ENCODE data around the gene PHF13. TPM values are rescaled to one million over a fixed set of nuclear protein-coding genes. Genes with fewer than 3 reads are reported as not detected.

PHF13 gene
- polyA plus RNA-seq, 1 of the 3 experiments (the other 2 are of a cell fraction), result 8.5 TPM

- ChIA-PET CTCF (interaction anchor here (0.9 to 1.8 kb wide), 3 partner anchors 17 to 148 kb away, joined by 3 to 4 read pairs (median 4); partner anchors contain the start of genes KLHL21, NOL9 and TAS1R1), POLR2A (no interaction called here)
- Histone ChIP-seq H3K36me3 (replicated peaks in 1 of 2; ENCODE audit: control insufficient read depth in 1 of 2, insufficient read depth in 2 of 2, low read length in 1 of 2) (peaks cover 0 to 21% of the 10 kb centered on the region in 2 experiments), H3K4me1 (ENCODE audit: control insufficient read depth in 1 of 2, insufficient read depth in 2 of 2, low read depth in 1 of 2, low read length in 1 of 2) (peaks cover 8 to 17% of the 10 kb centered on the region in 2 experiments; a peak in 2 of 4 replicates), H3K4me2 (no peak overlapping the region), H3K9me2 (no peaks in the 10 kb centered on the region), H3K9ac (no peak overlapping the region), H3K4me3 (ENCODE audit: low read depth in 2 of 2, low read length in 1 of 2) (no peak overlapping the region), H3K27me3 (ENCODE audit: insufficient read depth) (no peaks in the 10 kb centered on the region), H3K79me2 (ENCODE audit: insufficient read depth) (peaks cover 27% of the 10 kb centered on the region), H4K20me1 (ENCODE audit: insufficient read depth) (no peaks in the 10 kb centered on the region), H2AFZ (ENCODE audit: low read depth) (no peak overlapping the region), H3K27ac (ENCODE audit: low read depth in 2 of 2, low read length in 1 of 2) (no peak overlapping the region), H3K9me3 (no peaks in the 10 kb centered on the region), H3F3A (replicated peaks; ENCODE audit: insufficient read depth) (no peaks in the 10 kb centered on the region)
- peak; percentile 5 for DNase-seq
- WGBS (ENCODE audit: low lambda C conversion rate), result 90% methylated on average over 12 of the region's 12 CpGs
- TF ChIP-seq PBX3 (IDR thresholded peaks at IDR 0.05) (no peak), EP300 (IDR thresholded peaks at IDR 0.05; ENCODE audit: borderline replicate concordance in 1 of 2, low read depth in 1 of 2, low read length in 1 of 2) (no peak), SMC3 (IDR thresholded peaks at IDR 0.05; ENCODE audit: low read depth, low read length) (no peak)
Observed at GRCh38 chr1:6585081-6585722, 28.3 kb upstream of the PHF13 start.

GRCh38 chr1:6585841-6586240 is 27.7 kb upstream of the PHF13 start:
- no peak overlapping the region for H2AFZ ChIP-seq (ENCODE audit: low read depth)
- no peaks in the 10 kb centered on the region for H3K9me3 ChIP-seq
- no peaks in the 10 kb centered on the region for H3K27me3 ChIP-seq (ENCODE audit: insufficient read depth)
- no peaks in the 10 kb centered on the region for H3K9me2 ChIP-seq
- ChIA-PET CTCF (interaction anchor here (0.9 to 1.8 kb wide), 3 partner anchors 16 to 148 kb away, joined by 3 to 4 read pairs (median 4); partner anchors contain the start of genes KLHL21, NOL9 and TAS1R1), POLR2A (no interaction called here)
- H3K79me2 ChIP-seq (ENCODE audit: insufficient read depth), result peaks cover 20% of the 10 kb centered on the region
- H3K36me3 ChIP-seq (replicated peaks in 1 of 2; ENCODE audit: control insufficient read depth in 1 of 2, insufficient read depth in 2 of 2, low read length in 1 of 2), result peaks cover 0 to 25% of the 10 kb centered on the region in 2 experiments
- WGBS (ENCODE audit: low lambda C conversion rate), result 92% methylated on average over 4 of the region's 7 CpGs
- no peak overlapping the region for H3K9ac ChIP-seq
- peaks cover 3 to 12% of the 10 kb centered on the region in 2 experiments; a peak in 2 of 4 replicates for H3K4me1 ChIP-seq (ENCODE audit: control insufficient read depth in 1 of 2, insufficient read depth in 2 of 2, low read depth in 1 of 2, low read length in 1 of 2)
- peak; percentile 16 for DNase-seq
- H3K4me2 ChIP-seq, result no peak overlapping the region
- no peaks in the 10 kb centered on the region for H3F3A ChIP-seq (replicated peaks; ENCODE audit: insufficient read depth)
- no peaks in the 10 kb centered on the region for H4K20me1 ChIP-seq (ENCODE audit: insufficient read depth)
- H3K4me3 ChIP-seq (ENCODE audit: low read depth in 2 of 2, low read length in 1 of 2), result no peak overlapping the region
- no peak overlapping the region for H3K27ac ChIP-seq (ENCODE audit: low read depth in 2 of 2, low read length in 1 of 2)
- TF ChIP-seq ZBTB33 (IDR thresholded peaks at IDR 0.05; ENCODE audit: borderline replicate concordance, low read depth), result no peak
- TF ChIP-seq CHD2 (IDR thresholded peaks at IDR 0.05; ENCODE audit: low read length, partially characterized antibody), result no peak
- no peak for TF ChIP-seq REST (IDR thresholded peaks at IDR 0.05; ENCODE audit: low read depth, low read length)
- TF ChIP-seq NFIC (IDR thresholded peaks at IDR 0.05; ENCODE audit: borderline replicate concordance), result no peak
- no peak for TF ChIP-seq MEF2A (IDR thresholded peaks at IDR 0.05; ENCODE audit: borderline replicate concordance, low read depth)
- TF ChIP-seq PBX3 (IDR thresholded peaks at IDR 0.05), result no peak
- no peak for TF ChIP-seq FOXM1 (IDR thresholded peaks at IDR 0.05; ENCODE audit: low read depth)
- TF ChIP-seq USF2 (IDR thresholded peaks at IDR 0.05; ENCODE audit: borderline replicate concordance, low read depth, low read length), result no peak
- TF ChIP-seq GABPA (IDR thresholded peaks at IDR 0.05; ENCODE audit: low read depth), result no peak
- no peak for TF ChIP-seq GATA2 (CRISPR knock-in tag; IDR thresholded peaks at IDR 0.05)
- TF ChIP-seq MXI1 (IDR thresholded peaks at IDR 0.05; ENCODE audit: low read depth, low read length), result no peak
- no peak for TF ChIP-seq POLR2AphosphoS5 (IDR thresholded peaks at IDR 0.05; ENCODE audit: low read depth, low read length)
- TF ChIP-seq RAD21 (IDR thresholded peaks at IDR 0.05; ENCODE audit: low read length), result no peak
- TF ChIP-seq FOXJ3 (CRISPR knock-in tag; IDR thresholded peaks at IDR 0.05), result no peak
- TF ChIP-seq MAX (IDR thresholded peaks at IDR 0.05; ENCODE audit: low read depth), result no peak

All from SK-N-SH (cell line).